ENCODE results near the gene KCNQ2. TPM values are rescaled to one million over a fixed set of nuclear protein-coding genes. Genes with fewer than 3 reads are reported as not detected.
A peak's percentile ranks its signal among the peaks of the same experiment; 100 is the strongest.
"Not testable (repeated sequence)": the region's sequence is repeated elsewhere in the genome, so short reads cannot be mapped to it uniquely, and the experiment has no call there.

The KCNQ2 gene
- total RNA-seq, result not detected

GRCh38 chr20:63471981-63472831 is at the start of gene KCNQ2:
KCNQ2 (minus strand) TSS chr20:63472655; CDS start chr20:63472463, 192 bp downstream.
- DNase-seq (ENCODE audit: low spot score) (no peak), ATAC-seq (no peak)

- DNase-seq (ENCODE audit: low spot score) (no peak), ATAC-seq (no peak)
Observed at GRCh38 chr20:63521602-63522001, 49.1 kb upstream of the KCNQ2 start.

GRCh38 chr20:63520934-63521601 is 48.6 kb upstream of the KCNQ2 start:
- DNase-seq (ENCODE audit: low spot score) (peak; percentile 77), ATAC-seq (peak; percentile 73)

GRCh38 chr20:63520504-63520933 is 48.1 kb upstream of the KCNQ2 start, which contains the start of gene PPDPF:
PPDPF (plus strand) TSS chr20:63520765; CDS start chr20:63521309, 544 bp downstream.
- DNase-seq (ENCODE audit: low spot score) (peak; percentile 86), ATAC-seq (peak; percentile 94)

GRCh38 chr20:63519668-63520503 is 47.4 kb upstream of the KCNQ2 start:
- no peak for DNase-seq (ENCODE audit: low spot score)
- peak; percentile 49 for ATAC-seq

GRCh38 chr20:63518946-63519667 is 46.7 kb upstream of the KCNQ2 start:
- peak; percentile 48 for DNase-seq (ENCODE audit: low spot score)
- ATAC-seq, result no peak

GRCh38 chr20:63518351-63518861 is 46.0 kb upstream of the KCNQ2 start:
- DNase-seq (ENCODE audit: low spot score), result no peak
- ATAC-seq, result no peak

GRCh38 chr20:63517376-63518309 is 45.2 kb upstream of the KCNQ2 start:
- DNase-seq (ENCODE audit: low spot score) (peak; percentile 45), ATAC-seq (no peak)

- not testable (repeated sequence) for ATAC-seq
Observed at GRCh38 chr20:63514520-63514919, 42.1 kb upstream of the KCNQ2 start.

GRCh38 chr20:63513207-63513606 is 40.8 kb upstream of the KCNQ2 start:
- DNase-seq (ENCODE audit: low spot score) (no peak), ATAC-seq (no peak)

More at GRCh38 chr20:63514520-63514919, 42.1 kb upstream of the KCNQ2 start:
- DNase-seq (ENCODE audit: low spot score), result not testable (repeated sequence)

GRCh38 chr20:63509088-63509564 is 36.7 kb upstream of the KCNQ2 start:
- no peak for DNase-seq (ENCODE audit: low spot score)
- no peak for ATAC-seq

- DNase-seq (ENCODE audit: low spot score) (no peak), ATAC-seq (no peak)
Observed at GRCh38 chr20:63508072-63508768, 35.8 kb upstream of the KCNQ2 start.

GRCh38 chr20:63507083-63507743 is 34.8 kb upstream of the KCNQ2 start:
- ATAC-seq (no peak), DNase-seq (ENCODE audit: low spot score) (no peak)

GRCh38 chr20:63505723-63506122 is 33.3 kb upstream of the KCNQ2 start:
- DNase-seq (ENCODE audit: low spot score) (no peak), ATAC-seq (no peak)

GRCh38 chr20:63505281-63505680 is 32.8 kb upstream of the KCNQ2 start:
- no peak for DNase-seq (ENCODE audit: low spot score)
- no peak for ATAC-seq

GRCh38 chr20:63504642-63505041 is 32.2 kb upstream of the KCNQ2 start:
- DNase-seq (ENCODE audit: low spot score), result no peak

GRCh38 chr20:63503524-63503923 is 31.1 kb upstream of the KCNQ2 start:
- no peak for ATAC-seq
- no peak for DNase-seq (ENCODE audit: low spot score)

More at GRCh38 chr20:63504642-63505041, 32.2 kb upstream of the KCNQ2 start:
- ATAC-seq, result no peak

Data from left lobe of liver (tissue), 2 donors.